SK-N-SH treated with all-trans-retinoic acid at 6 μM for 48 hours (cell line): ENCODE data around the gene DERA.

Experiments used
- ATAC-seq: fragments of 200-7000 bp; cut with Tn5 transposase; 3 replicates; pipeline ENCODE4 v1.9.1; 2020; ENCODE audit warnings: mild to moderate bottlenecking, moderate library complexity
- ARNTL ChIP-seq: fragments of 450-650 bp; formaldehyde crosslinking; IDR thresholded peaks from 2 replicates; pipeline ENCODE4 v1.5.0; 2020; ENCODE audit warnings: low read depth, mild to moderate bottlenecking, moderate library complexity, borderline replicate concordance
- ESRRG ChIP-seq: fragments of 250-450 bp; sonication (Bioruptor Pico); IDR thresholded peaks from 2 replicates; pipeline ENCODE4 v1.6.1; 2021; ENCODE audit warnings: mild to moderate bottlenecking
- GLIS3 ChIP-seq: fragments of 250-450 bp; sonication (Bioruptor Pico); IDR thresholded peaks from 2 replicates; pipeline ENCODE4 v1.5.0; 2020; ENCODE audit warnings: mild to moderate bottlenecking, moderate library complexity
- ISL1 ChIP-seq: fragments of 250-450 bp; sonication (Bioruptor Pico); IDR thresholded peaks from 2 replicates; pipeline ENCODE4 v2.1.2; 2022; ENCODE audit warnings: mild to moderate bottlenecking, moderate library complexity
- OSR1 ChIP-seq: fragments of 250-450 bp; sonication (Bioruptor Pico); IDR thresholded peaks from 2 replicates; pipeline ENCODE4 v1.8.0; 2022; ENCODE audit warnings: moderate library complexity, mild to moderate bottlenecking, inconsistent platforms
- PPARA ChIP-seq: fragments of 250-450 bp; sonication (Bioruptor Pico); IDR thresholded peaks from 2 replicates; pipeline ENCODE4 v1.5.0; 2020; ENCODE audit warnings: mild to moderate bottlenecking, borderline replicate concordance
- RARB ChIP-seq: fragments of 250-450 bp; sonication (Bioruptor Pico); IDR thresholded peaks from 2 replicates; pipeline ENCODE4 v1.8.0; 2021; ENCODE audit warnings: mild to moderate bottlenecking, moderate library complexity
- SNAI2 ChIP-seq: fragments of 250-450 bp; sonication (Bioruptor Pico); IDR thresholded peaks from 2 replicates; pipeline ENCODE4 v1.5.0; 2020; ENCODE audit warnings: mild to moderate bottlenecking, moderate library complexity
- TCF4 ChIP-seq: fragments of 250-450 bp; sonication (Bioruptor Pico); IDR thresholded peaks from 2 replicates; pipeline ENCODE4 v1.8.0; 2021; ENCODE audit warnings: mild to moderate bottlenecking, moderate library complexity, borderline replicate concordance
- TOX ChIP-seq: fragments of 250-450 bp; sonication (Bioruptor Pico); IDR thresholded peaks from 2 replicates; pipeline ENCODE4 v1.8.0; 2021; ENCODE audit warnings: mild to moderate bottlenecking, moderate library complexity, borderline replicate concordance
- ZC3H10 ChIP-seq: fragments of 250-450 bp; sonication (Bioruptor Pico); IDR thresholded peaks from 2 replicates; pipeline ENCODE4 v1.5.1; 2021; ENCODE audit warnings: mild to moderate bottlenecking, moderate library complexity
- ZFP3 ChIP-seq: fragments of 250-450 bp; sonication (Bioruptor Pico); IDR thresholded peaks from 2 replicates; pipeline ENCODE4 v1.5.0; 2020; ENCODE audit warnings: mild to moderate bottlenecking, moderate library complexity
- ZFP30 ChIP-seq: fragments of 450-650 bp; formaldehyde crosslinking; IDR thresholded peaks from 2 replicates; pipeline ENCODE4 v1.5.0; 2022; ENCODE audit warnings: mild to moderate bottlenecking, moderate library complexity
- ZNF565 ChIP-seq: fragments of 450-650 bp; formaldehyde crosslinking; conservative IDR thresholded peaks from 2 replicates; pipeline ENCODE4 v1.5.0; 2020; ENCODE audit warnings: low read depth, mild to moderate bottlenecking, moderate library complexity
- ZNF8 ChIP-seq: fragments of 450-650 bp; formaldehyde crosslinking; IDR thresholded peaks from 2 replicates; pipeline ENCODE4 v1.5.0; 2020; ENCODE audit warnings: mild to moderate bottlenecking, moderate library complexity
- TF ChIP-seq, protein P1 (sequence below): fragments of 250-450 bp; sonication (Bioruptor Pico); IDR thresholded peaks from 2 replicates; pipeline ENCODE4 v1.8.0; 2020; ENCODE audit warnings: mild to moderate bottlenecking, moderate library complexity, borderline replicate concordance
- TF ChIP-seq, protein P2 (sequence below): fragments of 250-450 bp; sonication (Bioruptor Pico); IDR thresholded peaks from 2 replicates; pipeline ENCODE4 v1.5.1; 2020; ENCODE audit warnings: low read depth, mild to moderate bottlenecking, moderate library complexity
- TF ChIP-seq, protein P3 (sequence below): fragments of 250-450 bp; sonication (Bioruptor Pico); IDR thresholded peaks from 2 replicates; pipeline ENCODE4 v1.5.0; 2020; ENCODE audit warnings: mild to moderate bottlenecking, moderate library complexity
- TF ChIP-seq, protein P4 (sequence below): fragments of 250-450 bp; sonication (Bioruptor Pico); IDR thresholded peaks from 2 replicates; pipeline ENCODE4 v1.8.0; 2021; ENCODE audit warnings: low read depth, mild to moderate bottlenecking, moderate library complexity, borderline replicate concordance

DERA gene

DNA sequence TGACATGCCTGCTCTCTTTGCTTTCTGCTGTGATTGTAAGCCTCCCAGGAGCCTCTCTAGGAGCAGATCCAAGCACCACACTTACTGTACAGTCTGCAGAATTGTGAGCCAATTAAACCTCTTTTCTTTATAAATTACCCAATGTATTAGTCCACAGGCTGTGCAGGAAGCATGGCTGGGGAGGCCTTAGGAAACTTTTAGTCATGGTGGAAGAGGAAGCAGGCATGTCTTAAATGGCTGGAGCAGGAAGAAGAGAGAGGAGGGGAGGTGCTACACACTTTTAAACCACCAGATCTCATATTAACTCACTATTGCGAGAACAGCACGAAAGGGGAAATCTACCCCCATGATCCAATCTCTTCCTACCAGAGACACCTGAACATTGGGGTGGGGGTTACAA lies 108.9 kb downstream of the DERA start (continued):
- TF ChIP-seq, protein P1, sequence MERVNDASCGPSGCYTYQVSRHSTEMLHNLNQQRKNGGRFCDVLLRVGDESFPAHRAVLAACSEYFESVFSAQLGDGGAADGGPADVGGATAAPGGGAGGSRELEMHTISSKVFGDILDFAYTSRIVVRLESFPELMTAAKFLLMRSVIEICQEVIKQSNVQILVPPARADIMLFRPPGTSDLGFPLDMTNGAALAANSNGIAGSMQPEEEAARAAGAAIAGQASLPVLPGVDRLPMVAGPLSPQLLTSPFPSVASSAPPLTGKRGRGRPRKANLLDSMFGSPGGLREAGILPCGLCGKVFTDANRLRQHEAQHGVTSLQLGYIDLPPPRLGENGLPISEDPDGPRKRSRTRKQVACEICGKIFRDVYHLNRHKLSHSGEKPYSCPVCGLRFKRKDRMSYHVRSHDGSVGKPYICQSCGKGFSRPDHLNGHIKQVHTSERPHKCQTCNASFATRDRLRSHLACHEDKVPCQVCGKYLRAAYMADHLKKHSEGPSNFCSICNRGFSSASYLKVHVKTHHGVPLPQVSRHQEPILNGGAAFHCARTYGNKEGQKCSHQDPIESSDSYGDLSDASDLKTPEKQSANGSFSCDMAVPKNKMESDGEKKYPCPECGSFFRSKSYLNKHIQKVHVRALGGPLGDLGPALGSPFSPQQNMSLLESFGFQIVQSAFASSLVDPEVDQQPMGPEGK (CRISPR knock-in tag): no peak
- TF ChIP-seq TCF4 (CRISPR knock-in tag) (no peak), PPARA (CRISPR knock-in tag) (no peak), ISL1 (CRISPR knock-in tag) (no peak)

DNA sequence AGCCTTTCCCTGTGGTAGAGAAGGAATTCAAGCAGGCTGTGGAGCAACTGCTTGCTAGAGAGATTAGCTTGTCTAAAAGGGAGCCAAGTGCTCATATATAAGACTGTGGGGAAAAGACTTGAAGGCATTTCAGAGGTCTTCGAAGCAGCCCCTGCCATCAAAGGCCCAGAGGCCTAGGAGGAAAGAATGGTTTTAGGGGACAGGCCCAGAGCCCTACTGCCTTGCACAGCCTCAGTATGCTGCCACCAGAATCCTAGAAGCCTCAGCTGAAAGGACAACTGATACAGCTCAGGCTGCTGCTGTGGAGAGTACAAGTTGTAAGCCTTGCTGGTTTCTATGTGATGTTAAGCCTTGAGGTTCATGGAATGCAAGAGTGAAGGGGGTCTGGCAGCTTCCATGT lies 109.9 kb downstream of the DERA start:
- no peak for ATAC-seq
- TF ChIP-seq ZNF8 (CRISPR knock-in tag): no peak
- TF ChIP-seq, protein P2, sequence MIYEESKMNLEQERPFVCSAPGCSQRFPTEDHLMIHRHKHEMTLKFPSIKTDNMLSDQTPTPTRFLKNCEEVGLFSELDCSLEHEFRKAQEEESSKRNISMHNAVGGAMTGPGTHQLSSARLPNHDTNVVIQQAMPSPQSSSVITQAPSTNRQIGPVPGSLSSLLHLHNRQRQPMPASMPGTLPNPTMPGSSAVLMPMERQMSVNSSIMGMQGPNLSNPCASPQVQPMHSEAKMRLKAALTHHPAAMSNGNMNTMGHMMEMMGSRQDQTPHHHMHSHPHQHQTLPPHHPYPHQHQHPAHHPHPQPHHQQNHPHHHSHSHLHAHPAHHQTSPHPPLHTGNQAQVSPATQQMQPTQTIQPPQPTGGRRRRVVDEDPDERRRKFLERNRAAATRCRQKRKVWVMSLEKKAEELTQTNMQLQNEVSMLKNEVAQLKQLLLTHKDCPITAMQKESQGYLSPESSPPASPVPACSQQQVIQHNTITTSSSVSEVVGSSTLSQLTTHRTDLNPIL (CRISPR knock-in tag): no peak
- TF ChIP-seq, protein P3, sequence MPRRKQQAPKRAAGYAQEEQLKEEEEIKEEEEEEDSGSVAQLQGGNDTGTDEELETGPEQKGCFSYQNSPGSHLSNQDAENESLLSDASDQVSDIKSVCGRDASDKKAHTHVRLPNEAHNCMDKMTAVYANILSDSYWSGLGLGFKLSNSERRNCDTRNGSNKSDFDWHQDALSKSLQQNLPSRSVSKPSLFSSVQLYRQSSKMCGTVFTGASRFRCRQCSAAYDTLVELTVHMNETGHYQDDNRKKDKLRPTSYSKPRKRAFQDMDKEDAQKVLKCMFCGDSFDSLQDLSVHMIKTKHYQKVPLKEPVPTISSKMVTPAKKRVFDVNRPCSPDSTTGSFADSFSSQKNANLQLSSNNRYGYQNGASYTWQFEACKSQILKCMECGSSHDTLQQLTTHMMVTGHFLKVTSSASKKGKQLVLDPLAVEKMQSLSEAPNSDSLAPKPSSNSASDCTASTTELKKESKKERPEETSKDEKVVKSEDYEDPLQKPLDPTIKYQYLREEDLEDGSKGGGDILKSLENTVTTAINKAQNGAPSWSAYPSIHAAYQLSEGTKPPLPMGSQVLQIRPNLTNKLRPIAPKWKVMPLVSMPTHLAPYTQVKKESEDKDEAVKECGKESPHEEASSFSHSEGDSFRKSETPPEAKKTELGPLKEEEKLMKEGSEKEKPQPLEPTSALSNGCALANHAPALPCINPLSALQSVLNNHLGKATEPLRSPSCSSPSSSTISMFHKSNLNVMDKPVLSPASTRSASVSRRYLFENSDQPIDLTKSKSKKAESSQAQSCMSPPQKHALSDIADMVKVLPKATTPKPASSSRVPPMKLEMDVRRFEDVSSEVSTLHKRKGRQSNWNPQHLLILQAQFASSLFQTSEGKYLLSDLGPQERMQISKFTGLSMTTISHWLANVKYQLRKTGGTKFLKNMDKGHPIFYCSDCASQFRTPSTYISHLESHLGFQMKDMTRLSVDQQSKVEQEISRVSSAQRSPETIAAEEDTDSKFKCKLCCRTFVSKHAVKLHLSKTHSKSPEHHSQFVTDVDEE (CRISPR knock-in tag): no peak
- no peak for TF ChIP-seq ZFP3
- TF ChIP-seq ZC3H10 (CRISPR knock-in tag): no peak
- TF ChIP-seq, protein P4, sequence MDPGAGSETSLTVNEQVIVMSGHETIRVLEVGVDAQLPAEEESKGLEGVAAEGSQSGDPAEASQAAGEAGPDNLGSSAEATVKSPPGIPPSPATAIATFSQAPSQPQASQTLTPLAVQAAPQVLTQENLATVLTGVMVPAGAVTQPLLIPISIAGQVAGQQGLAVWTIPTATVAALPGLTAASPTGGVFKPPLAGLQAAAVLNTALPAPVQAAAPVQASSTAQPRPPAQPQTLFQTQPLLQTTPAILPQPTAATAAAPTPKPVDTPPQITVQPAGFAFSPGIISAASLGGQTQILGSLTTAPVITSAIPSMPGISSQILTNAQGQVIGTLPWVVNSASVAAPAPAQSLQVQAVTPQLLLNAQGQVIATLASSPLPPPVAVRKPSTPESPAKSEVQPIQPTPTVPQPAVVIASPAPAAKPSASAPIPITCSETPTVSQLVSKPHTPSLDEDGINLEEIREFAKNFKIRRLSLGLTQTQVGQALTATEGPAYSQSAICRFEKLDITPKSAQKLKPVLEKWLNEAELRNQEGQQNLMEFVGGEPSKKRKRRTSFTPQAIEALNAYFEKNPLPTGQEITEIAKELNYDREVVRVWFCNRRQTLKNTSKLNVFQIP: no peak
- TF ChIP-seq ZNF565 (CRISPR knock-in tag): no peak
- no peak for TF ChIP-seq ZFP30 (CRISPR knock-in tag)
- TF ChIP-seq TOX (CRISPR knock-in tag): no peak
- TF ChIP-seq RARB (CRISPR knock-in tag): no peak
- no peak for TF ChIP-seq ESRRG (CRISPR knock-in tag)
- no peak for TF ChIP-seq GLIS3 (CRISPR knock-in tag)
- TF ChIP-seq SNAI2 (CRISPR knock-in tag): no peak
- no peak for TF ChIP-seq TCF4 (CRISPR knock-in tag)

DNA sequence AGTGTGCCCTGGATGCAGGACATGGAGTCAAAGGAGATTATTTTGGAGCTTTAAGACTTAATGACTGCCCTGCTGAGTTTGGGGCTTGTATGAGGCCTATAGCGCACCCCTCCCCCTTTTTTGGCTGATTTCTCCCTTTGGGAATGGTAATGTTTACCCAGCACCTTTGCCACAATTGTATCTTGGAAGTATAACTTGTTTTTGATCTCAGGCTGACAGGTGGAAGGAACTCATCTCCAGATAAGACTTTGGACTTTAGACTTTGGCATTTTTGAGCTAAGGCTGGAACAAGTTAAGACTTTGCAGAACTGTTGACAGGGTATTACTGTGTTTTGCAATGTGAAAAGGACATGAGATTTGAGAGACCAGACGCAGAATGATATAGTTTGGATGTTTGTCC lies 110.5 kb downstream of the DERA start:
- no peak for ATAC-seq
- TF ChIP-seq RARB (CRISPR knock-in tag) (no peak), ZNF565 (CRISPR knock-in tag) (no peak), ARNTL (CRISPR knock-in tag) (no peak), OSR1 (CRISPR knock-in tag) (no peak), ZC3H10 (CRISPR knock-in tag) (no peak), TOX (CRISPR knock-in tag) (no peak), ZFP3 (no peak), TCF4 (CRISPR knock-in tag) (no peak)
- TF ChIP-seq, protein P4: no peak
- TF ChIP-seq, protein P1 (CRISPR knock-in tag): no peak
